CD4-positive, alpha-beta T cell (primary cell): ENCODE measurements around the gene FRYL. TPM values are rescaled to one million over a fixed set of nuclear protein-coding genes. Genes with fewer than 3 reads are reported as not detected.

Experiments used
- ATAC-seq: fragments of 200-7000 bp; cut with Tn5 transposase; one replicate; pipeline ENCODE4 v1.10.0; 2022; ENCODE audit warnings: mild to moderate bottlenecking; ENCODE audit not compliant: poor library complexity
- CTCF ChIA-PET: fragments of 350-600 bp; sonication (Branson Sonifier 250); formaldehyde crosslinking; loops from one replicate; lab custom pipeline; 2021; ENCODE audit warnings: antibody characterized with exemption, inconsistent platforms; lab: Charles Lee
- POLR2A ChIA-PET: fragments of 350-600 bp; sonication (Branson Sonifier 250); formaldehyde crosslinking; loops from one replicate; lab custom pipeline; 2021; ENCODE audit warnings: antibody characterized with exemption, inconsistent platforms; lab: Charles Lee
- DNase-seq, 14 experiments: peaks; one replicate each; pipeline ENCODE4 v3.0.0-alpha.2; 2013 to 2020; ENCODE audit warnings: mixed read lengths in 2 of 14
- H3K27ac ChIP-seq, 2 donors: one replicate each; pipeline versions ENCODE4 v1.5.1 to v1.7.0; 2013; ENCODE audit warnings: low read length in 2 of 2, low read depth in 1 of 2, mild to moderate bottlenecking in 1 of 2
- H3K27me3 ChIP-seq, 2 experiments: 1 replicate in 1 of 2; 2 replicates in 1 of 2; pipeline versions ENCODE4 v1.6.1 to v1.7.0; 2013; ENCODE audit warnings: low read length in 2 of 2, control low read depth in 1 of 2, mild to moderate bottlenecking in 1 of 2, moderate library complexity in 1 of 2; ENCODE audit not compliant: insufficient read depth in 2 of 2, control insufficient read depth in 1 of 2
- H3K36me3 ChIP-seq: one replicate; pipeline ENCODE4 v1.6.1; 2013; ENCODE audit warnings: low read length, control low read depth; ENCODE audit not compliant: insufficient read depth
- H3K4me1 ChIP-seq: one replicate; pipeline ENCODE4 v1.6.1; 2013; ENCODE audit warnings: low read length, control low read depth; ENCODE audit not compliant: insufficient read depth
- H3K4me3 ChIP-seq: one replicate; pipeline ENCODE4 v1.5.1; 2013; ENCODE audit warnings: mild to moderate bottlenecking, low read length, moderate library complexity
- H3K9me3 ChIP-seq, 2 experiments: 1 replicate in 1 of 2; 2 replicates in 1 of 2; pipeline versions ENCODE4 v1.6.1 to v1.7.0; 2013; ENCODE audit warnings: low read length in 2 of 2, mild to moderate bottlenecking in 2 of 2, control low read depth in 1 of 2, moderate library complexity in 1 of 2; ENCODE audit not compliant: control insufficient read depth in 1 of 2, insufficient read depth in 1 of 2
- H3K27ac Mint-ChIP-seq: one replicate; pipeline ENCODE4 v1.8.0; 2020; ENCODE audit warnings: mixed read lengths
- H3K27me3 Mint-ChIP-seq: one replicate; pipeline ENCODE4 v1.8.0; 2021; ENCODE audit warnings: mixed read lengths
- H3K36me3 Mint-ChIP-seq: one replicate; pipeline ENCODE4 v1.8.0; 2021; ENCODE audit warnings: low read depth, mixed read lengths
- H3K4me1 Mint-ChIP-seq: one replicate; pipeline ENCODE4 v1.8.0; 2021; ENCODE audit warnings: low read depth, mixed read lengths
- H3K4me3 Mint-ChIP-seq: one replicate; pipeline ENCODE4 v1.8.0; 2020; ENCODE audit warnings: mild to moderate bottlenecking, mixed read lengths
- H3K9me3 Mint-ChIP-seq: one replicate; pipeline ENCODE4 v1.8.0; 2020; ENCODE audit warnings: mixed read lengths
- intact Hi-C, 2 experiments: fragments of 100-400 bp; cut with DNase I in 1 of 2; cut with micrococcal nuclease in 1 of 2; formaldehyde crosslinking; loops; one replicate each; pipeline versions ENCODE4 v1.15.1 to v1.9.0; 2023 to 2025; cut with DNase I, micrococcal nuclease
- total RNA-seq, 174 experiments: library from RNA in 2 of 174; stranded (reverse) in 2 of 174; gene quantifications; one replicate each; pipeline ENCODE4 v1.2.3 and lab custom pipeline; 2021 to 2026
- TF ChIP-seq, protein P1 (sequence below): fragments of 200-600 bp; IDR thresholded peaks from one replicate; pipeline ENCODE4 v1.8.0; 2022; ENCODE audit warnings: antibody characterized with exemption, mild to moderate bottlenecking

The FRYL gene
- total RNA-seq, 2 experiments from 2014 or later, result 86.1 to 87.7 TPM

GRCh38 chr4:48526406-48526805, 253.7 kb downstream of the FRYL start:
- intact Hi-C loops, result no loop called here
- H3K9me3 ChIP-seq, result no peaks in the 10 kb centered on the region
- ATAC-seq (no peak), DNase-seq (no peak)
- H3K4me1 ChIP-seq, result no peaks in the 10 kb centered on the region
- H3K4me3 ChIP-seq, result no peak overlapping the region
- Mint-ChIP-seq H3K36me3 (peaks cover 96% of the 10 kb centered on the region), H3K4me1 (no peaks in the 10 kb centered on the region), H3K4me3 (no peak overlapping the region), H3K27ac (no peak overlapping the region), H3K9me3 (no peaks in the 10 kb centered on the region), H3K27me3 (no peaks in the 10 kb centered on the region)
- no peaks in the 10 kb centered on the region for H3K27me3 ChIP-seq
- POLR2A ChIA-PET, result no interaction called here
- TF ChIP-seq, protein P1, sequence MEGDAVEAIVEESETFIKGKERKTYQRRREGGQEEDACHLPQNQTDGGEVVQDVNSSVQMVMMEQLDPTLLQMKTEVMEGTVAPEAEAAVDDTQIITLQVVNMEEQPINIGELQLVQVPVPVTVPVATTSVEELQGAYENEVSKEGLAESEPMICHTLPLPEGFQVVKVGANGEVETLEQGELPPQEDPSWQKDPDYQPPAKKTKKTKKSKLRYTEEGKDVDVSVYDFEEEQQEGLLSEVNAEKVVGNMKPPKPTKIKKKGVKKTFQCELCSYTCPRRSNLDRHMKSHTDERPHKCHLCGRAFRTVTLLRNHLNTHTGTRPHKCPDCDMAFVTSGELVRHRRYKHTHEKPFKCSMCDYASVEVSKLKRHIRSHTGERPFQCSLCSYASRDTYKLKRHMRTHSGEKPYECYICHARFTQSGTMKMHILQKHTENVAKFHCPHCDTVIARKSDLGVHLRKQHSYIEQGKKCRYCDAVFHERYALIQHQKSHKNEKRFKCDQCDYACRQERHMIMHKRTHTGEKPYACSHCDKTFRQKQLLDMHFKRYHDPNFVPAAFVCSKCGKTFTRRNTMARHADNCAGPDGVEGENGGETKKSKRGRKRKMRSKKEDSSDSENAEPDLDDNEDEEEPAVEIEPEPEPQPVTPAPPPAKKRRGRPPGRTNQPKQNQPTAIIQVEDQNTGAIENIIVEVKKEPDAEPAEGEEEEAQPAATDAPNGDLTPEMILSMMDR, result no peak
- no peak overlapping the region for H3K27ac ChIP-seq
- H3K36me3 ChIP-seq, result peaks cover 85% of the 10 kb centered on the region
- CTCF ChIA-PET, result interaction anchor here (1.0 to 2.3 kb wide), 2 partner anchors 14 to 20 kb away, joined by 4 to 6 read pairs; no protein-coding TSS in a partner anchor

DNA sequence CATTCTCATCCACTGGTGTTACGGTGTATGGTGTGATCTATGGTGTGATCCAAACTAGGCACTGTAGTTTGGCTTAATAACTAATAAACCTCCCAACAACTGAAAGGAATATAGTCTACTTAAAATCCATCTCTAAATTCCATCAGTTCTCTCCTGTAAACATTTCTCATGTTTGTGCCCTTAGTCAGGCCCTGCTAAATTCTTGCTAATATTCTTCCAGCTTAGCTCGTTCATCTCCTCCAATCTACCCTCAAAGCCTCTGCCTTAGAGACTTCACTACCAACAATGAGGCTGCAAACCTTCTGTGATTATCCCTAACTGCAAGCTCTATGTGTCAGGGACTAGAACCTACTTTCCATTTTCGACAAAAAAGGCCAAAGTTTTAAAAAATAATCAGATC, 261.9 kb downstream of the FRYL start:
- no peaks in the 10 kb centered on the region for H3K4me1 ChIP-seq
- TF ChIP-seq, protein P1, result no peak
- CTCF ChIA-PET, result no interaction called here
- H3K27me3 ChIP-seq, result no peaks in the 10 kb centered on the region
- no peaks in the 10 kb centered on the region for H3K9me3 ChIP-seq
- no peaks in the 10 kb centered on the region for H3K4me1 Mint-ChIP-seq
- POLR2A ChIA-PET, result no interaction called here
- no peak overlapping the region for H3K27ac ChIP-seq
- peaks cover 80% of the 10 kb centered on the region for H3K36me3 ChIP-seq
- no peak for ATAC-seq
- no peaks in the 10 kb centered on the region for H3K27me3 Mint-ChIP-seq
- no peak for DNase-seq
- H3K9me3 Mint-ChIP-seq, result no peaks in the 10 kb centered on the region
- H3K36me3 Mint-ChIP-seq, result peaks cover 94% of the 10 kb centered on the region
- no peak overlapping the region for H3K4me3 ChIP-seq
- no peak overlapping the region for H3K4me3 Mint-ChIP-seq
- intact Hi-C loops, result loop anchor here in 1 of 2 experiments (10.0 kb wide), 1 partner anchor 423 kb away; no protein-coding TSS in a partner anchor
- no peak overlapping the region for H3K27ac Mint-ChIP-seq

- DNase-seq (no peak), ATAC-seq (no peak)
- Histone ChIP-seq H3K27me3 (no peaks in the 10 kb centered on the region), H3K9me3 (no peaks in the 10 kb centered on the region), H3K27ac (no peak overlapping the region), H3K4me3 (no peak overlapping the region), H3K36me3 (peaks cover 87% of the 10 kb centered on the region), H3K4me1 (no peaks in the 10 kb centered on the region)
- Mint-ChIP-seq H3K4me3 (no peak overlapping the region), H3K4me1 (no peaks in the 10 kb centered on the region), H3K36me3 (peaks cover 89% of the 10 kb centered on the region), H3K27ac (no peak overlapping the region), H3K27me3 (no peaks in the 10 kb centered on the region), H3K9me3 (no peaks in the 10 kb centered on the region)
- ChIA-PET POLR2A (no interaction called here), CTCF (no interaction called here)
- intact Hi-C loops, result no loop called here
- TF ChIP-seq, protein P1, result no peak
These were observed 270.5 kb downstream of the FRYL start for GRCh38 chr4:48509543-48509942.
